ENCODE results near the gene MEIS2. TPM values are rescaled to one million over a fixed set of nuclear protein-coding genes. Genes with fewer than 3 reads are reported as not detected.

MEIS2 gene
- total and polyA plus RNA-seq, 2 experiments from 2014 or later = 0.27 TPM; not detected in 1

- no peak overlapping the region for H3K4me3 ChIP-seq
- TF ChIP-seq ZNF331 (CRISPR knock-in tag; IDR thresholded peaks at IDR 0.05; ENCODE audit: low read depth) (no peak), CREB1 (CRISPR knock-in tag; IDR thresholded peaks at IDR 0.05; ENCODE audit: low read depth) (no peak), POLR2AphosphoS5 (IDR thresholded peaks at IDR 0.05; ENCODE audit: low read depth) (no peak), EZH2phosphoT487 (IDR thresholded peaks at IDR 0.05; ENCODE audit: unreplicated experiment) (no peak), ZNF462 (CRISPR knock-in tag; IDR thresholded peaks at IDR 0.05) (no peak), EZH2 (IDR thresholded peaks at IDR 0.05; ENCODE audit: low read depth, unreplicated experiment) (no peak), NANOG (IDR thresholded peaks at IDR 0.05; ENCODE audit: borderline replicate concordance) (no peak), REST (IDR thresholded peaks at IDR 0.05; ENCODE audit: unreplicated experiment) (no peak), CTCF (conservative IDR thresholded peaks at IDR 0.05; ENCODE audit: low read depth in 2 of 2) (no peak), JUNB (IDR thresholded peaks at IDR 0.05; ENCODE audit: unreplicated experiment) (no peak)
- no peak overlapping the region for H3K4me2 ChIP-seq
- no peaks in the 10 kb centered on the region for H3K36me3 ChIP-seq (ENCODE audit: insufficient read depth)
- H3K27me3 Mint-ChIP-seq (ENCODE audit: insufficient read depth, low read depth, poor library complexity) = peaks cover 38% of the 10 kb centered on the region
- peaks cover 33% of the 10 kb centered on the region for H3K4me1 Mint-ChIP-seq
- H3K9me2 ChIP-seq (ENCODE audit: insufficient read depth) = peaks cover 5% of the 10 kb centered on the region; the same call in 1 of the 2 replicates
- no peak for DNase-seq (ENCODE audit: low spot score)
- H3F3A ChIP-seq (replicated peaks; ENCODE audit: low read depth) = peaks cover 17% of the 10 kb centered on the region; the same call in 1 of the 2 replicates
- H3K27me3 ChIP-seq (ENCODE audit: insufficient read depth) = peaks cover 63% of the 10 kb centered on the region
- peaks cover 37% of the 10 kb centered on the region for H3K4me1 ChIP-seq (ENCODE audit: insufficient read depth)
- no peaks in the 10 kb centered on the region for H3K79me2 ChIP-seq (replicated peaks; ENCODE audit: insufficient read depth)
- H3K27ac Mint-ChIP-seq = no peak overlapping the region
- H3K4me3 Mint-ChIP-seq = no peak overlapping the region
- H3K36me3 Mint-ChIP-seq (ENCODE audit: low read depth) = no peaks in the 10 kb centered on the region
- no peak overlapping the region for H2AFZ ChIP-seq
- 0 out of 2 replicates have a peak, but pooled peaks cover under 1% of the 10 kb centered on the region for H4K20me1 ChIP-seq (replicated peaks; ENCODE audit: insufficient read depth)
- no peak for ATAC-seq
- no peaks in the 10 kb centered on the region for H3K9me3 Mint-ChIP-seq
- no peak overlapping the region for H3K27ac ChIP-seq (ENCODE audit: low read depth)
These were observed 224.5 kb downstream of the MEIS2 start for GRCh38 chr15:36875740-36876334.
